Measurements from ENCODE around the gene TSPAN16.
A peak's percentile ranks its signal among the peaks of the same experiment; 100 is the strongest.
"Not testable (repeated sequence)": the region's sequence is repeated elsewhere in the genome, so short reads cannot be mapped to it uniquely, and the experiment has no call there.

TSPAN16 gene

GRCh38 chr19:11332822-11333221 lies 36.9 kb downstream of the TSPAN16 start:
- Histone ChIP-seq H3K4me1 (ENCODE audit: control insufficient read depth, insufficient read depth, low read length, poor library complexity, severe bottlenecking) (no peaks in the 10 kb centered on the region), H3K27ac (ENCODE audit: low read depth, low read length, severe bottlenecking) (no peak overlapping the region), H3K4me3 (ENCODE audit: extremely low read depth, insufficient read depth, low read length, poor library complexity, severe bottlenecking) (no peak overlapping the region), H3K36me3 (ENCODE audit: control insufficient read depth, insufficient read depth, low read length) (peaks cover 57% of the 10 kb centered on the region), H3K9me3 (ENCODE audit: control insufficient read depth, low read length) (no peaks in the 10 kb centered on the region)
- 100% methylated on average over 1 to 5 of the region's 5 CpGs for WGBS, 2 experiments (ENCODE audit: insufficient coverage in 2 of 2)

DNA sequence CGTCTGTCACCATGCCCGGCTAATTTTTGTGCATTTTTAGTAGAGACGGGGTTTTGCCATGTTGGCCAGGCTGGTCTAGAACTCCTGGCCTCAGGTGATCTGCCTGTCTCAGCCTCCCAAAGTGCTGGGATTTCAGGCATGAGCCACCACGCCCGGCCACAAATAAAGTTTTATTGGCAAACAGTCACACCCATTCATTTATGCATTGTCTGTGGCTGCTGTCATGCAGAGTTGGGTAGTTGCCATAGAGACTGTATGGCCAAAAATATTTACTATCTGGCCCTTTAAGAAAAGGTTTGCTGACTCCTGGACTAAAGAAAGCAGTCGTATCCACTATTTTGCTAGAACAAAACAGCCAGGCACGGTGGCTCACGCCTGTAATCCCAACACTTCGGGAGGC lies 37.9 kb downstream of the TSPAN16 start:
- H3K27ac ChIP-seq (ENCODE audit: low read depth, low read length, severe bottlenecking); H3K4me1 ChIP-seq (ENCODE audit: control insufficient read depth, insufficient read depth, low read length, poor library complexity, severe bottlenecking); H3K4me3 ChIP-seq (ENCODE audit: extremely low read depth, insufficient read depth, low read length, poor library complexity, severe bottlenecking); H3K9me3 ChIP-seq (ENCODE audit: control insufficient read depth, low read length): not testable (repeated sequence)
- 86 to 97% methylated on average over 7 to 9 of the region's 9 CpGs for WGBS, 2 experiments (ENCODE audit: insufficient coverage in 2 of 2)
- peaks cover 52% of the 10 kb centered on the region for H3K36me3 ChIP-seq (ENCODE audit: control insufficient read depth, insufficient read depth, low read length)

DNA sequence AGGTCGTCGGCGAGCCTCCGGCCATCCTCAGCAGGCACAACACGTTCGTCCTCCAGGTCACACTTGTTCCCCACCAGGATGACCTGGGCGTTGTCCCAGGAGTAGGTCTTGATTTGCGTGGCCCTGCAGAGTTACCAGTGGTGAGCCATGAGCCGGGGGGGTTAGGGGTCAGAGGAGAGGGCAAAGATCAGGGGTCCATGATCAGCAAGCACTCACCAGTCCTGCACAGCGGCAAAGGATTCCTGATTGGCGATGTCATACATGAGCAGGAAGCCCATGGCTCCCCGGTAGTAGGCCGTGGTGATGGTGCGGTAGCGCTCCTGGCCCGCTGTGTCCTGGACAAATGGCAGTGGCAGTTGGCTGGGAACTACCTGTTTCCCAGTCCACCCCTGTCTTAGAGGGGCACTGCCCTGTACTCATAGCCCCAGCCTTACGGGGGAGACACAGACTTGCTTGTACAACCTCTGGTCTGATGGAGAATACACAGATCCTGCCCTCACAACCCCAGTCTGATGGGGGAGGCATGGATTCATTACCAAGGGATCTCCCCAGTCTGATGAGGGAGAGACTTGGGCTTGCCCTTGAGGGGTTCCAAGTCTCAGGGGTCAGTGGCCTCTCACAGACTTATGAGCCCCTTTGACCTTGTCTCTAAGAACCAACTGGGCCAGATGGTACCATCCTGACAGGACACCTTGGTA lies 39.6 kb downstream of the TSPAN16 start:
- Histone ChIP-seq H3K4me1 (ENCODE audit: control insufficient read depth, insufficient read depth, low read length, poor library complexity, severe bottlenecking) (peaks cover 4% of the 10 kb centered on the region), H3K4me3 (ENCODE audit: extremely low read depth, insufficient read depth, low read length, poor library complexity, severe bottlenecking) (no peak overlapping the region), H3K36me3 (ENCODE audit: control insufficient read depth, insufficient read depth, low read length) (peaks cover 44% of the 10 kb centered on the region), H3K27ac (ENCODE audit: low read depth, low read length, severe bottlenecking) (no peak overlapping the region), H3K9me3 (ENCODE audit: control insufficient read depth, low read length) (no peaks in the 10 kb centered on the region)
- 95 to 97% methylated on average over 16 to 17 of the region's 17 CpGs for WGBS, 2 experiments (ENCODE audit: insufficient coverage in 2 of 2)

- peaks cover 48% of the 10 kb centered on the region for H3K36me3 ChIP-seq (ENCODE audit: control insufficient read depth, insufficient read depth, low read length)
- no peaks in the 10 kb centered on the region for H3K9me3 ChIP-seq (ENCODE audit: control insufficient read depth, low read length)
- H3K4me1 ChIP-seq (ENCODE audit: control insufficient read depth, insufficient read depth, low read length, poor library complexity, severe bottlenecking), result peaks cover 4% of the 10 kb centered on the region
- H3K4me3 ChIP-seq (ENCODE audit: extremely low read depth, insufficient read depth, low read length, poor library complexity, severe bottlenecking), result no peak overlapping the region
- WGBS, 2 experiments (ENCODE audit: insufficient coverage in 2 of 2), result 95 to 96% methylated on average over 13 of the region's 14 CpGs
- no peak overlapping the region for H3K27ac ChIP-seq (ENCODE audit: low read depth, low read length, severe bottlenecking)
Measured at GRCh38 chr19:11337080-11337479, 41.1 kb downstream of the TSPAN16 start.

DNA sequence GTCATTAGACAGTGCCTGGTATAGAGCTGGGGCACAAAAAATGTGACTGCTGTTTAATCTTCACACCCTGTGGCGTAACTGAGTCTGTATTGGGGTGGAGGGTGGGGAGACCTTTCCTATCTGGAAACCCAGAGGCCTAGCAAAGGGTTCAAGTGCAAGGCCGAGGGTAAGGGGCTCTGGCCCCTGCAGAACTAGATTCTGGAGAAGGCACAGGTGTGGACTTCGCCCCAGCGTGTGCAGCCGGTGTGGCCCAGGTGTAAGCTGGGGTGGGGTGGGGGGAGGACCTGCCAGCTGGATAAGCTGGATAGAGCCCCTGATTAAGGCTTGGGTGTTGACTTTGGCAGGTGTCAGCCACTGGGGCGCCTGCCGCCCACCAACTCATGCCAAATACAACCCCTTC lies 42.2 kb downstream of the TSPAN16 start:
- peaks cover 4% of the 10 kb centered on the region for H3K4me1 ChIP-seq (ENCODE audit: control insufficient read depth, insufficient read depth, low read length, poor library complexity, severe bottlenecking)
- H3K9me3 ChIP-seq (ENCODE audit: control insufficient read depth, low read length), result no peaks in the 10 kb centered on the region
- H3K27ac ChIP-seq (ENCODE audit: low read depth, low read length, severe bottlenecking), result no peak overlapping the region
- no peak overlapping the region for H3K4me3 ChIP-seq (ENCODE audit: extremely low read depth, insufficient read depth, low read length, poor library complexity, severe bottlenecking)
- H3K36me3 ChIP-seq (ENCODE audit: control insufficient read depth, insufficient read depth, low read length), result peaks cover 38% of the 10 kb centered on the region
- WGBS, 2 experiments (ENCODE audit: insufficient coverage in 2 of 2), result 95 to 100% methylated on average over 2 to 4 of the region's 7 CpGs

DNA sequence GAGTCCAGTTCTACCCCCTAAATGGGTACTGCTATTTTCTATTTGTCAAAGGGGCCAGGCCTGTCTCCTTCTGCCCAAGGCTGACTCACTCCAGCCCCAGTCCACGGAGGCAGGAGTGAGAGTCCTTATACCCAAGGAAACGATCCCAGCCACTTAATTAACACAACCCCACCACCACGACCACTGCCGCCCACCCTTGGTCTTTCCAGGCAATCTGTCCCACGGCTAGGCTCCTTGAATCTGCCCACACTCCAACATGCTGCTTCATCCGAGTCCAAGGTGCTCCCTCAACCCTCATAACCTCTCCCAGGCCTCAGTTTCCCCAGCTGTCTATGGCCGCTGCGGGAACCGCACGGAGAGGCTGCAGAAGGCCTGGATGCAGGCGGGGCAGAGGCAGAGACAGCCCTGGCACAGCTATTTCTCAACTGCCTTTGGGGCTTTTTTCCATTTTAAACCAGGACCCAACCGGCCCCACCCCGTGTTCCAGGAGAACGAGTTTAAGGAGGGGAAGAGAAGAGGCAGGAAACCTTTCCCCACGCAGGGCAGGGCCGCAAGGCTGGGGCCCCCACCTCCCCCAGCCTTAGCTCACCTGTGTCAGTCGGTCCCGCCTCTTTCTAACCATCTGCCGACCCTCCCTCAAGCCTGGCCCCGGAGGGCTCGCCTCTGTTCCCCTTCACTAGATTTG lies 42.8 kb downstream of the TSPAN16 start:
- Histone ChIP-seq H3K4me3 (ENCODE audit: extremely low read depth, insufficient read depth, low read length, poor library complexity, severe bottlenecking) (peak overlapping the region; percentile 64), H3K4me1 (ENCODE audit: control insufficient read depth, insufficient read depth, low read length, poor library complexity, severe bottlenecking) (peaks cover 4% of the 10 kb centered on the region), H3K27ac (ENCODE audit: low read depth, low read length, severe bottlenecking) (no peak overlapping the region), H3K9me3 (ENCODE audit: control insufficient read depth, low read length) (no peaks in the 10 kb centered on the region), H3K36me3 (ENCODE audit: control insufficient read depth, insufficient read depth, low read length) (peaks cover 32% of the 10 kb centered on the region)
- 26 to 56% methylated on average over 8 to 16 of the region's 21 CpGs for WGBS, 2 experiments (ENCODE audit: insufficient coverage in 2 of 2)

GRCh38 chr19:11339254-11340098 lies 43.5 kb downstream of the TSPAN16 start, which contains the start of gene RAB3D:
RAB3D (minus strand) TSS chr19:11339657; CDS start chr19:11337399, 2,258 bp downstream.
- H3K9me3 ChIP-seq (ENCODE audit: control insufficient read depth, low read length), result no peaks in the 10 kb centered on the region
- peaks cover 4% of the 10 kb centered on the region for H3K4me1 ChIP-seq (ENCODE audit: control insufficient read depth, insufficient read depth, low read length, poor library complexity, severe bottlenecking)
- peaks cover 25% of the 10 kb centered on the region for H3K36me3 ChIP-seq (ENCODE audit: control insufficient read depth, insufficient read depth, low read length)
- WGBS, 2 experiments (ENCODE audit: insufficient coverage in 2 of 2), result 13 to 14% methylated on average over 17 to 43 of the region's 53 CpGs
- no peak within 1 kb of the TSS for H3K27ac ChIP-seq (ENCODE audit: low read depth, low read length, severe bottlenecking)
- H3K4me3 ChIP-seq (ENCODE audit: extremely low read depth, insufficient read depth, low read length, poor library complexity, severe bottlenecking), result peak within 1 kb of the TSS; percentile 64

DNA sequence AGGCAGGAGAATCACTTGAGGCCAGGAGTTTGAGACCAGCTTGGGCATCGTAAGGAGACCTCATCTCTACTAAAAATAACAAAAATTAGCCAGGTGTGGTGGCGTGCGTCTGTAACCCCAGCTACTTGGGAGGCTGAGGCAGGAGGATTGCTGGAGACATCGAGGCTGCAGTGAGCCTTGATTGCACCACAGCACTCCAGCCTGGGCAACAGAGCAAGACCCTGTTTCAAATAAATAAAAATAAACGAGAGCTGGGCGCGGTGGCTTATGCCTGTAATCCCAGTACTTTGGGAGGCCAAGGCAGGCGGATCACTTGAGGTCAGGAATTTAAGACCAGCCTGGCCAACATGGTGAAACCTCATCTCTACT lies 44.1 kb downstream of the TSPAN16 start:
- H3K4me3 ChIP-seq (ENCODE audit: extremely low read depth, insufficient read depth, low read length, poor library complexity, severe bottlenecking), result not testable (repeated sequence)

DNA sequence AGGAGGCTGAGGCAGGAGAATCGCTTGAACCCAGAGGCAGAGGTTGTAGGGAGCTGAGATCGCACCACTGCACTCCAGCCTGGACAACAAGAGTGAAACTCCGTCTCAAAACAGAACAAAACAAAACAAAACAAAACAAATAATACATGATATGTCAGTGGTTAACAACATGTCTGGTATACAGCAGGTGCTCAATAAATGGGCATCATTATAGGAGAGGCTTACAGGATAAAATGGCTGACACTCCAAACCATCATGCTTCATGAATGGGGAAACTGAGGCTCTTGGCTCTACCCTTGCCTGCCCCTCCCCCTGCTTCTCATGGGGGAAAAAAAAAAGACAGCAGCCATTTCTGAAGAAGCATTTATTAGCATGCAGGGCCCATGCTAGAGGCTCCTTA lies 46.5 kb downstream of the TSPAN16 start:
- WGBS, 2 experiments (ENCODE audit: insufficient coverage in 2 of 2), result 80% methylated on average over 1 of the region's 3 CpGs; no CpG with 5 or more reads in 1 of the 2 experiments
- Histone ChIP-seq H3K4me1 (ENCODE audit: control insufficient read depth, insufficient read depth, low read length, poor library complexity, severe bottlenecking) (peaks cover 4% of the 10 kb centered on the region), H3K4me3 (ENCODE audit: extremely low read depth, insufficient read depth, low read length, poor library complexity, severe bottlenecking) (no peak overlapping the region)

More for the DNA sequence above, 44.1 kb downstream of the TSPAN16 start:
- H3K27ac ChIP-seq (ENCODE audit: low read depth, low read length, severe bottlenecking); H3K9me3 ChIP-seq (ENCODE audit: control insufficient read depth, low read length); H3K4me1 ChIP-seq (ENCODE audit: control insufficient read depth, insufficient read depth, low read length, poor library complexity, severe bottlenecking): not testable (repeated sequence)
- H3K36me3 ChIP-seq (ENCODE audit: control insufficient read depth, insufficient read depth, low read length), result peaks cover 21% of the 10 kb centered on the region
- 79 to 94% methylated on average over 4 to 6 of the region's 8 CpGs for WGBS, 2 experiments (ENCODE audit: insufficient coverage in 2 of 2)

DNA sequence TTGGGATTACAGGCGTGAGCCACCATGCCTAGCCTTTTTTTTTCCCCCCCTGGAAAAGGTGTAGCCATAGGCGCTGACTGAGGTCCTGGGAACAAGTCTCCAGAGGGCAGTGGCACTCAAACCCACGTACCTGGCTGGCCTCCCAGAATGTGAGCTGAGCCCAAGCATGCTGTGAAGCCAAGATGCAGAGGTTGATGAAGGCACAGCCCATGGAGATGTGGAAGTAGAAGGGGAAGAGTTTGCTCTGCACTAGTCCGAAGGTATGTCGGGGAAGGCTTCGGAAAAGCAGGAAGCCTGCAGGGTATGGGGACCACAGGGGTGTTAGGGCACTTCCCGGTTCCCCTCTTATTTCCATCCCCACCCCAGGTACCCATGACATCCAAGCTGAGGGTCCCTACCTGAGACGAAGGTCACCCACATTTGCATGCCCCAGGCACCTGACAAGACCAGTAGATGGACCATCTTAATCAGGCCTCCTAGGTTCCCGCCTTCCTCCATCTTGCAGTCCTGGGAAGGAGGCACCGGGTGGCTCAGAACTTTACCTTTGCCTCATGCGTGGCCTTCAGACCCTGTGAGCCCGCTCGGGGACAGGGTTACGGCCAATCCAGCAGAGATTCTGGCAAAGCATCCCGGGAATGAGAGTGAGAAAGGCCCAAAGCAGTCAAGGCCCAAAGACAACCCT lies 49.3 kb downstream of the TSPAN16 start:
- H3K9me3 ChIP-seq (ENCODE audit: control insufficient read depth, low read length), result no peaks in the 10 kb centered on the region
- no peak overlapping the region for H3K27ac ChIP-seq (ENCODE audit: low read depth, low read length, severe bottlenecking)
- peak overlapping the region; percentile 70 for H3K4me3 ChIP-seq (ENCODE audit: extremely low read depth, insufficient read depth, low read length, poor library complexity, severe bottlenecking)
- WGBS, 2 experiments (ENCODE audit: insufficient coverage in 2 of 2), result 81% methylated on average over 9 of the region's 15 CpGs
- no peaks in the 10 kb centered on the region for H3K4me1 ChIP-seq (ENCODE audit: control insufficient read depth, insufficient read depth, low read length, poor library complexity, severe bottlenecking)
- H3K36me3 ChIP-seq (ENCODE audit: control insufficient read depth, insufficient read depth, low read length), result peaks cover 4% of the 10 kb centered on the region

More for the DNA sequence above, 46.5 kb downstream of the TSPAN16 start:
- Histone ChIP-seq H3K27ac (ENCODE audit: low read depth, low read length, severe bottlenecking) (no peak overlapping the region), H3K9me3 (ENCODE audit: control insufficient read depth, low read length) (no peaks in the 10 kb centered on the region), H3K36me3 (ENCODE audit: control insufficient read depth, insufficient read depth, low read length) (peaks cover 4% of the 10 kb centered on the region)

Data from mesodermal cell (in vitro differentiated cells).